ENCODE results near the gene FBN1.

The FBN1 gene

GRCh38 chr15:48514103-48514816 is 131.2 kb downstream of the FBN1 start:
- DNase-seq (ENCODE audit: low read depth in 2 of 2): no peak

DNA sequence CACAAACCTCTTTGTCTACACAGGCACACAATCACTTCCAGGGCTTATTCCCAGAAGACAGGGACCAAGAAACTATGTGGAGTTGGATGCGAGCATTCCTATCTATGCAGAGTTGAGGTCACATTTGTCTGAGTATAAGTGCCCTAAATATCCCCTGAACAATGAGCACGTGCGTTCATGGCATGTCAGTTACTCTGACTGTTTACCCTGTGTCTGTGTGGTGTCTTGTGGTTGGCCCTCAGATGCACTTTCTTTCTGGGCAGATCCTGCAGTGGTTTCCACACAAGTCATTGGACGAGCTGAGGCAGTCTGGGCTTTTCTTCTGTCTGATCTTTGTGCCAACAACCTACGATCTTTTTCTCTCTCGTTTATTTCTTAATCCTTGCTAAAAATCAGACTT is 134.5 kb downstream of the FBN1 start:
- DNase-seq (ENCODE audit: low read depth in 2 of 2): no peak

DNA sequence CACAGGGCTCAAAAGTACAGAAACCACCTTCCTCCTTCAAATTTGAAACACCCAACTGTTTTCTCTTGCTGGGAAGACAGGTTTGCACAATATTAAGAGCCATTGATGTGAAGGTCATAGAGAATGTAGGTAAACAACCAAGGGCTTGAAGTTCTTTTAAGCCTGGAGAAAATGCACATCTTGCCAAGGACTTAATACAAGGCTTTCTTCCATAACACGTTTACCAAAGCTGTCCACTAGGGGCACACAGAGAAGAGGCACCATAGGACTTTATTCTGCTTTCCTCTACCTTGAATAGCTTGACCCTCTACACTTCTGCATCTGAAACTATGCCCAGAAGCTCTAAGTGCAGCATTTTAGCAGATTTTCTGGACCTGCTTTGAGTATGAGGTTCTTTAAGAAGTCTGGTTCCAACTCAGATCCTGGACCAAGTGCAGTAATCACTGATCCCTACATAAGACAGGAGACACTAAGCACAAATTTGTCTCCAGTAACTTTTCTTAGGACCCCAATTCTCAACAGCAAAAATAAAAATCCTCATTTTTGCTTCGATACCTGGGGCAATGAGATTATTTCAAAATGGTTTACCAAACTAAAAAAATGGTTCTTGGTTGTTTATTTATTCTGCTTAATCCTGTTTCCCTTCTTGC is 138.0 kb downstream of the FBN1 start:
- no peak for DNase-seq (ENCODE audit: low read depth in 2 of 2)

- no peak for DNase-seq (ENCODE audit: low read depth in 2 of 2)
These were observed 140.4 kb downstream of the FBN1 start for GRCh38 chr15:48505067-48505466.

GRCh38 chr15:48501208-48501607 is 144.3 kb downstream of the FBN1 start:
- no peak for DNase-seq (ENCODE audit: low read depth in 2 of 2)

DNA sequence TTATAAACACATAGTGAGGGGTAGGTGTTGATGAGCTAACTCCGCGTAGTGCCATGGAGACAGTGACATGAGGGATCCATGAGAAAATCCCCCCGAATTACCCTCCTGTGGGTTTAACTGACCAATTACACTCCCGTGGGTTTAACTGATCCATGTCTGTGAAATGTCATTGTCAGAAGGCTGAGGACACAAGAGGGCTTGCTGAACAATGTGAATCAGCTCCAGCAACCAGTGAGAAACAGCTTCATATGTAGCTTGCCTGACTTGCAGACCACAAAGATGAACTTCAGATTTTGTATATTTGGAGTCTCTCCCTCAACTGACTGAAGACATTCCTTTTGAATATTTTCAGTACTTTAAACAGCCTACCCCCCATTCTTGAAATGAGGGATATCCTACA is 144.9 kb downstream of the FBN1 start:
- no peak for DNase-seq (ENCODE audit: low read depth in 2 of 2)

- DNase-seq (ENCODE audit: low read depth in 2 of 2): no peak
These were observed 145.5 kb downstream of the FBN1 start for GRCh38 chr15:48499978-48500377.

DNA sequence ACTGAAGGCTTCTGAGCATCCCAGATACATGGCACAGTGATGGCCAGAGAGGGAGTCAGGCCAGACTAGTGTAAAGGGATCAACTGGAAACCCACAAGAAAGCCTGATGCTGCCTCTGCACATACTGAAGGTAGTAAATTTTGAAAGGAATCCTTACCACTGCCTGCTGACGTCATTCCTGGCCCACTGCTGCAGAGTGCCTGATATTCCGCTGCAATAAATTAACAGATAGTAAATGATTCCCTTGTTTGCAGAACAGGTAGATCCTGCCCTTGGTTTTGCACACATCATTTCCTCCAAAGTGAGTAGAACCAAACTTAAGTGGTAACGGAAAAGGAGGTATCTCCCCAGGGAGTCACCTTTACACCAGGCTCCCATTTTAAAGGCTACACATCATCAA is 146.7 kb downstream of the FBN1 start:
- DNase-seq (ENCODE audit: low read depth in 2 of 2): no peak

- no peak for DNase-seq (ENCODE audit: low read depth in 2 of 2)
These were observed 150.9 kb downstream of the FBN1 start for GRCh38 chr15:48494631-48495030.

DNA sequence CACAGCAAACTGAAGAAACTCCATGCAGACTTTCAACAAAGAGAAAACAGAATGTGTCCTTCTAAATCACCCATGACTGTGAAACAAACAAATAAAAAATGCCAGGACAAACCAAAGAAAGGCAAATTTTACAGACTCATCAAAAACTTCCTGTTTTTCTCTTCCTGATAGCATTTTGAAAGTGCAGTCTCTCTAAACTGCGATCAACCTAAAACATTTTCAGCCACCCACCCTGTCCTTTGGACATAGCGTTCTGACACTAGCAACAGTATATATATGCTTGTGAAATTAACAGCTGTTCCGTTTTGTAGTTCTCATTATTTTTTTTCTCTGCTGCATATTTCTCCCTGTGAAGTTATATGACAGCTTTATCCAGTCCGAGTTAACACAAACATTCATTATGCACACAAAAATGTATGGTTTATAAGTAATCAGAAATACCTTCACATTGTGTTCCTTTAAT is 151.7 kb downstream of the FBN1 start:
- no peak for DNase-seq (ENCODE audit: low read depth in 2 of 2)

- DNase-seq (ENCODE audit: low read depth in 2 of 2): no peak
These were observed 152.3 kb downstream of the FBN1 start for GRCh38 chr15:48493084-48493762.

DNA sequence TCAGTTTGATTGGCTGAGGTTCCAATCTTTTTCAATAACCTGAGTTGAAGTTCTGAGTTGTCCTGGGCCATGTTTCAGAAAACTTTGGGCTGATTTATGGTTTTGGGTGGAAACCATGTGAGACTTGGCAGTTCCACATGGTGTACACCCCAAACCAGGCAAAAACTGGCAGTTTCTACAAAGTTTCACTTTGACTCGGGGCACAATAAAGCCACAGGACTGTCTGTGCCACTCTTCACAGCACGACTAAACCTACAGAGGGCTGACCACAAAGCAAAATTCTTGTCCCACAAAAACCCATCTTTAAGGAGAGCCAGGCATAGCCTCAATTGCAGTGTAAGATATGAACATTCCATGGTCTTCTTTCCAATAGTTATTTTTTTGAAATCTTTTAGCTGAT is 159.3 kb downstream of the FBN1 start:
- DNase-seq (ENCODE audit: low read depth in 2 of 2): no peak

GRCh38 chr15:48481802-48482201 is 163.7 kb downstream of the FBN1 start:
- no peak for DNase-seq (ENCODE audit: low read depth in 2 of 2)

DNA sequence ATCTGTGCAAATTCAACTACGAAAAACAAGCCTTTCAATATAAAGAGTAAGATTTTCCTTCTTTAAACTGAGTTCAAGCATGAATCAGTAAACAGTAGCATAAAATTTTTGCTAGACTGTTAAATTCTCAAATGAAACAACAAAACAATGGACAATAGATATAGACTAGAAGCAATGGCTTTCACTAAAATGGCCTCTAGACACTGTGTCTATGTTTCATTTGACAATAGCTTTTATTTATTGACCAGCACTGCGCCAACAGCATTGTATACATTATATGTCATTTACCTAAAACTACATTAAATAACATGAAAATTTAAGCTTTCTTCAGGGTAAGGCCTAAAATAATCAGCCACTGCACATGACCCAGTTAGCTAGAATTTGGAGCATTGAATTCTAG is 165.8 kb downstream of the FBN1 start:
- no peak for DNase-seq (ENCODE audit: low read depth in 2 of 2)

DNA sequence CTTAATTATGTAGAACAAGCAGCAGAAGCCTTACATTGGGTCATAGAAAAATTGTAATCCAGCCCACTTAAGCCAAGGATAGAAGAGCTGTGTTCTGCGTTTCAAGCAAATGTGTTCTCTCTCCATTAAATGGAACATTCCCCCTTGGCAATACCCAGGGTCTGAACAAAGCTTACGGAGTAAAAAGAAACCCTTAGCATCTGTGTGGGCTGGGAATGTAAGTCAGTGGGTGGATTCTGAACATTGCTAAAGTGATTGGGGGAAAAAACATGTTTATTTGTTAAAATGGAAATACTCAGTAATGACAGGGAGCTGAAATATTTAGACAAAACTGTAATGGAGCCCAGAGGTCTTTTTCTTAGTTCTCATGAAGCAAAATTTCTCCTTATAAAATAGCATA is 166.9 kb downstream of the FBN1 start:
- no peak for DNase-seq (ENCODE audit: low read depth in 2 of 2)

DNA sequence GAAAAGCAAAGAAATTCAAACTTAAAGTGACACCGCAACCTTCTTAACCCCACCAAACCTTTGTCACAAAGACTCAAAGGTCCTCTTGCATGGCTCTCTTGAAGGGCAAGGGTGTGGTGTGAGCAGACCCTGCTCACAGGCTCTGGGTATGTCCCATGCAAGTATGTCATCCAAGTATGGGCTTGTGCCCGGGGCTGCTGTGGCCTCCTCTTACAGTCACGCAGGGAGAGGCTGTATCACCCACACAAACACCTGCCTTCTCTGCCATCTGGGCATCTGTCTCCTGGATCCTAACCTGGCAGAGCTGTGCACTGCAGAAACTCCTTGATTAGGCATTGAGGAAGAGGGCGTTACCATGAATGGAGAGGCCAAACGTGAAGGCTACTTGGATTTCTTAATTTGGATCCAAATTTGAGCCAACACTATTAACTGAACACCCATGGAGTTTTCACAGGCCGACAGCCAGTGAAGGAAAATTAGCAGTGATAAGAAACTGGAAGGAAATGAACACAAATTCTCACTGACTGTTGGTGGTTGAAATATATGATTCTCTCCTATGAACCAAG is 167.6 kb downstream of the FBN1 start:
- DNase-seq (ENCODE audit: low read depth in 2 of 2): no peak

GRCh38 chr15:48475600-48476395 is 169.7 kb downstream of the FBN1 start:
- no peak for DNase-seq (ENCODE audit: low read depth in 2 of 2)

DNA sequence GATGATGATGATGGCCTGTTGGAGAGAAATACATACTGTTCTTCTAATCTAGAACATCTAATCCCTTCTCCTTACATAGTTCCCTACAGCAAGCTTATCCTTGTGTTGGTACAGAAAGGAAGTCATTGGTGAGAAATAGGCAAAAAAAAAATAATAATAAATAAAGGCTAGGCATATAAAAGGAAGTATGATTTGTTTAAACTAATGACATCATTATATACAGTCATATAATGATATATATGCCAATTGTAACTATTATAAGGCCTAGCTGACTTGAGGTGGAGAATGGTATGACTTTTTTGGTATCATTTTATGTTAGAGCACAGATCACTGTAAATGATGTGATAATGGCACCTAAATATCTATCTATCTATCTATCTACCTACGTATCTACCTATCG is 171.8 kb downstream of the FBN1 start:
- no peak for DNase-seq (ENCODE audit: low read depth in 2 of 2)

GRCh38 chr15:48472756-48473155 is 172.8 kb downstream of the FBN1 start:
- DNase-seq (ENCODE audit: low read depth in 2 of 2): no peak

DNA sequence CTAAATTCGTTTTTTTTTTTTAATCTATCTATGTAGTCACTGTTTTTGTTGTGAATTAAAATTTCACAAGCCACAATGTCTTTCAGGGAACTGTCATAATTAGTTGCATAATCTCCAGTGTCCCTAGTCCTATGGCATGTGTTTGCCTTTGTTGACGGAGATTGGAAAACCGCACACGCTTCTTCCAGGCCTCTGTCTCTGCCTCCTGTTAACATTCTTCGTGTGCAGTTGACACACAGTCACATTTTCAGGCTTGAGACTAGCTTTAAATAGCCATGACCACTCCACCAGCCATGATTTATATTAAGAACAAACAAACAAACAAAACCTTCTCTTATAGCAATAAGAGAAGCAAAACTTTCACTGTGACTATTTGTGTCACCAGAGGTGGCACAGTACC is 174.4 kb downstream of the FBN1 start:
- DNase-seq (ENCODE audit: low read depth in 2 of 2): no peak

DNA sequence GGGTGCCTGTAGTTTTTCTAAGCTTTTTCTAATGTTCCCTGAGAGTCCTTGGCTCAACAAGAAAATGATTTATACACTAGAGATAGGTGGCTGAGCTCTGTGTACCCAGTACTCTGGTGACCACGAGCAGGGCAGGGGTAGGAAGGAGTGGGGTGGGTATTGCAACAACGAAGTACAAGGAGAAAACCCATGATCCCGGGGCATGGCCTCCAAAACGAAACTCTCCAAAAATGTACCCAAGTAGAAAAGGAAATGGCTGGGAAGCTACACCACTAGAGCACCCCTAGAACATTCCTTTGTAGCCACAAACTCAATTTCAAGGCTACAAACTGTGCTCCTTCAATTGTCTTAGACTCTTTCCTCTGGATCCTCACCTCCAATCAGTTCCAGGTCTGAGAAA is 175.4 kb downstream of the FBN1 start:
- no peak for DNase-seq (ENCODE audit: low read depth in 2 of 2)

DNA sequence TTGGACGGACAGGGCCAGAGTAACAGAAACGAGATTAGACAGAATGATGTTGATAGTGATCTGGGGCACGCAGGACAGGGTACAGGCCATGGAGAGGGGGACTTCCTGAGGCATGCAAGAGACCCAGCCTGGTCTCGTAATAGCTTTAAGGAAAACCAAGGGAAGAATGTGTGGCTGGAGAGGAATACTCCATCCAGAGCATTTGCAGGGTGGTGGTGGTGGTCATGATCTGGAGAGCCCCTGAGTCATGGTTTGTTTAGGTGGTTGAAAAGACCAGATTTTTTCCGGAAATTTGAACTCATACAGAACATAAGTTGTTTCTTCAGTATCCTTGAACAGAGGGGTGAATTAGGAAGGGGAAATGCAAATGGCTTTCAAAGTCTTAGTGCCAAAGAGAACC is 175.8 kb downstream of the FBN1 start:
- no peak for DNase-seq (ENCODE audit: low read depth in 2 of 2)
